ENCODE measurements around the gene JADE3.

JADE3 gene

DNA sequence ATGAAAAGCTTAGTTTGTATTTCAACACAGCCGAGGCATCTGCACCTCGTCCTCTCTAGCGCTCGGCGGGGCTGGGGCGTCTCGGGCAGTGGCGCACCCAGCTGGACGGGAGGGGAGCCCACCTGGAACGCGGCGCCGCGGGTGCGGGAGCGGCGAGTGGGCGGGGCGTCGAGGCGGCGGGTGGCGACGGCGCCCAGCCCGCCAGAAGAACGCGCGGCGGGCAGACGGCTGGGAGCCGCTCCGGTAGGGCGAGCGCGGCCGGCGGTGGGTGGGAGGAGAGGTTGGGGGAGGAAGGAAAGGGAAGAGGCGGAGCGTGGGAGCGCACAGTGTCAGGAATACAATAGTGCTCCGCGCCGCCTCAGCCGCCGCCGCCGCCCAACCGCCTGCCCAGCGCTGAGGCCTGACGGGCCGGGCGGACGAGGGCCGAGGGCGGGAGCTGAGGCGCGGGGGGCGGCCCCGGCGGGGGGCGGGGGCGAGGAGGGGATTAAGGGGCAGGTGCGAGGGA is at the start of gene JADE3:
JADE3 (plus strand) TSS at position 324 of the 505 bp plus-strand sequence. CDS start 72,474 bp downstream, outside the sequence.
- peak within 1 kb of the TSS; percentile 56; the same call in 1 of the 2 replicates for H3K27ac ChIP-seq
- peak within 1 kb of the TSS; percentile 40 for H3K4me3 ChIP-seq (ENCODE audit: low read depth, low read length)
- H3K36me3 ChIP-seq, result no peaks in the 10 kb centered on the region
- H3K9me3 ChIP-seq (ENCODE audit: severe bottlenecking), result no peaks in the 10 kb centered on the region
- TF ChIP-seq, protein P1, sequence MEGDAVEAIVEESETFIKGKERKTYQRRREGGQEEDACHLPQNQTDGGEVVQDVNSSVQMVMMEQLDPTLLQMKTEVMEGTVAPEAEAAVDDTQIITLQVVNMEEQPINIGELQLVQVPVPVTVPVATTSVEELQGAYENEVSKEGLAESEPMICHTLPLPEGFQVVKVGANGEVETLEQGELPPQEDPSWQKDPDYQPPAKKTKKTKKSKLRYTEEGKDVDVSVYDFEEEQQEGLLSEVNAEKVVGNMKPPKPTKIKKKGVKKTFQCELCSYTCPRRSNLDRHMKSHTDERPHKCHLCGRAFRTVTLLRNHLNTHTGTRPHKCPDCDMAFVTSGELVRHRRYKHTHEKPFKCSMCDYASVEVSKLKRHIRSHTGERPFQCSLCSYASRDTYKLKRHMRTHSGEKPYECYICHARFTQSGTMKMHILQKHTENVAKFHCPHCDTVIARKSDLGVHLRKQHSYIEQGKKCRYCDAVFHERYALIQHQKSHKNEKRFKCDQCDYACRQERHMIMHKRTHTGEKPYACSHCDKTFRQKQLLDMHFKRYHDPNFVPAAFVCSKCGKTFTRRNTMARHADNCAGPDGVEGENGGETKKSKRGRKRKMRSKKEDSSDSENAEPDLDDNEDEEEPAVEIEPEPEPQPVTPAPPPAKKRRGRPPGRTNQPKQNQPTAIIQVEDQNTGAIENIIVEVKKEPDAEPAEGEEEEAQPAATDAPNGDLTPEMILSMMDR (IDR thresholded peaks at IDR 0.05; ENCODE audit: low read depth, low read length), result no peak
- H3K27me3 ChIP-seq (ENCODE audit: insufficient read depth, low read depth, severe bottlenecking), result peaks cover 14% of the 10 kb centered on the region
- peak; percentile 73 for DNase-seq

DNA sequence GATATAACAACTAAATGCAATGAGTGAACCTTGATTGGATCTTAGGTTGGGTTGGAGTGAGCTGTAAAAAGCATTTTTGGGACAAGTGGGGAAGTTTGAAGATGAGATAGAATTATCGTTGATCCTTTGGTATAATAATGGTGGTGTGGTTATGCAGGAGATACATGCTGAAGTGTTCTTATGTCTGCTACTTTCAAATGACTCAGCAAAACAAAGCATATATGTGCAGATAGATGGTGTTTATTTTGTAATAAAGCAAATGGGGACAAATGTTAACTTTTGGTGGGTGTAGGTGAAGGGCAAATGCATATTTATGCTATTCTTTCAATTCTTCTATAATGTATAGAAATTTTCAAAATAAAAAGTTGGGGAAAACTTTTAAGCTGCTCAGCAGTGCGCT is 49.1 kb upstream of the JADE3 start:
- Histone ChIP-seq H3K27ac (no peak overlapping the region), H3K9me3 (ENCODE audit: severe bottlenecking) (no peaks in the 10 kb centered on the region), H3K36me3 (no peaks in the 10 kb centered on the region), H3K4me3 (ENCODE audit: low read depth, low read length) (no peak overlapping the region), H3K27me3 (ENCODE audit: insufficient read depth, low read depth, severe bottlenecking) (no peaks in the 10 kb centered on the region)
- TF ChIP-seq, protein P1 (IDR thresholded peaks at IDR 0.05; ENCODE audit: low read depth, low read length), result no peak
- no peak for DNase-seq

- Histone ChIP-seq H3K27ac (no peak overlapping the region), H3K4me3 (ENCODE audit: low read depth, low read length) (no peak overlapping the region), H3K9me3 (ENCODE audit: severe bottlenecking) (no peaks in the 10 kb centered on the region), H3K27me3 (ENCODE audit: insufficient read depth, low read depth, severe bottlenecking) (no peaks in the 10 kb centered on the region), H3K36me3 (no peaks in the 10 kb centered on the region)
- DNase-seq, result no peak
- TF ChIP-seq, protein P1 (IDR thresholded peaks at IDR 0.05; ENCODE audit: low read depth, low read length), result no peak
Measured at GRCh38 chrX:46864606-46865005, 47.6 kb upstream of the JADE3 start.

DNA sequence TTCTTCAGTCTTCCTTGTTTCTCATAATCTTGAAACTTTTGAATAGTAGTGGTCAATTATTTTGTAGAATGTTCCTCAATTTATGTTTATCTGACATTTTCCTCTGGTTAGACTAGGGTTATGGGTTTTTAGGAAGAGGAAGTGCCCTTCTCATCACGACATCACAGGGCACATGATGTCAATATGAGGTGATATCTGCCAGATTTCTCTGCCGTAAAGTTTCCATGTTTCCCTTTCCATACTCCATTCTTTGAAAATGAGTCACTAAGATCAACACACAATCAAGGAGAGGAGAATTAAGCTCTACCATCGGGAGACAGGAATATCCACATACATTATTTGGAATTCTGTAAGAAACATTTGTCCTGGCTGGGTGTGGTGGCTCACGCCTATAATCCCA is 46.9 kb upstream of the JADE3 start:
- Histone ChIP-seq H3K27ac (no peak overlapping the region), H3K36me3 (no peaks in the 10 kb centered on the region), H3K9me3 (ENCODE audit: severe bottlenecking) (no peaks in the 10 kb centered on the region), H3K27me3 (ENCODE audit: insufficient read depth, low read depth, severe bottlenecking) (no peaks in the 10 kb centered on the region), H3K4me3 (ENCODE audit: low read depth, low read length) (no peak overlapping the region)
- DNase-seq, result no peak
- TF ChIP-seq, protein P1 (IDR thresholded peaks at IDR 0.05; ENCODE audit: low read depth, low read length), result no peak

DNA sequence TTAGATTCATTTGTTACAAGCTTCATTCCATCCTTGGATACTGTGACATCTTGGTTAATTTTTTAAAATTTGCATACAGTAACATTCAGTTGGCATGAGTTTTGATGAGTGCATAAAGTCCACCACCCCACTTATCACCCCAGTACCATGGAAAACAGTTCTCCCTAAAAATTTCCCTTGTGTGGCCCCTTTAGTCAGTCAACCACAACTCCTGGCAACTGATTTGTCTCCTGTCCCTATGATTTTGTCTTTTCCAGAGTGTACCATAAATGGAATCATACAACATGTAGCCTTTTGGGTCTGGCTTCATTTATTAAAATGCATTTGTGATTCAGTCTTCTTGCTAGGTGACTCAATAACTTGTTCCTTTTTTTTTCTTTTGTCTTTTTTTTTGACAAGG is 45.5 kb upstream of the JADE3 start:
- DNase-seq, result no peak
- Histone ChIP-seq H3K9me3 (ENCODE audit: severe bottlenecking) (no peaks in the 10 kb centered on the region), H3K27me3 (ENCODE audit: insufficient read depth, low read depth, severe bottlenecking) (no peaks in the 10 kb centered on the region), H3K4me3 (ENCODE audit: low read depth, low read length) (no peak overlapping the region), H3K36me3 (no peaks in the 10 kb centered on the region), H3K27ac (no peak overlapping the region)
- TF ChIP-seq, protein P1 (IDR thresholded peaks at IDR 0.05; ENCODE audit: low read depth, low read length), result no peak

GRCh38 chrX:46873746-46874145 is 38.5 kb upstream of the JADE3 start:
- no peak overlapping the region for H3K27ac ChIP-seq
- DNase-seq, result no peak
- no peaks in the 10 kb centered on the region for H3K36me3 ChIP-seq
- H3K27me3 ChIP-seq (ENCODE audit: insufficient read depth, low read depth, severe bottlenecking), result no peaks in the 10 kb centered on the region
- H3K4me3 ChIP-seq (ENCODE audit: low read depth, low read length), result no peak overlapping the region
- TF ChIP-seq, protein P1 (IDR thresholded peaks at IDR 0.05; ENCODE audit: low read depth, low read length), result no peak
- no peaks in the 10 kb centered on the region for H3K9me3 ChIP-seq (ENCODE audit: severe bottlenecking)
